ENCODE results near the gene LCLAT1. TPM values are rescaled to one million over a fixed set of nuclear protein-coding genes. Genes with fewer than 3 reads are reported as not detected.

The LCLAT1 gene
- polyA plus RNA-seq, 2 of the 4 experiments (the other 2 are of a cell fraction) = 19.5 to 71.0 TPM

- Histone ChIP-seq H3K27ac (no peak overlapping the region), H3K4me3 (no peak overlapping the region), H3K4me1 (peaks cover 27% of the 10 kb centered on the region), H3K4me2 (0 out of 3 replicates have a peak overlapping the region, but pooled peaks have one; percentile 6), H3K9me3 (no peaks in the 10 kb centered on the region)
- WGBS (ENCODE audit: missing lambda C conversion rate) = 67% methylated on average over 7 of the region's 7 CpGs
- ATAC-seq (peak in 1 of 2 experiments; percentile 42; a peak in 2 of 6 replicates), FAIRE-seq (no peak), DNase-seq (ENCODE audit: low read depth in 1 of 2, low spot score in 1 of 2) (no peak)
- TF ChIP-seq PHF8 (IDR thresholded peaks at IDR 0.05; ENCODE audit: borderline replicate concordance, low read depth) (no peak), MAFK (IDR thresholded peaks at IDR 0.05; ENCODE audit: partially characterized antibody) (no peak), ATOH8 (CRISPR knock-in tag; IDR thresholded peaks at IDR 0.05; ENCODE audit: low read depth) (no peak), RCOR1 (IDR thresholded peaks at IDR 0.05; ENCODE audit: low read depth, low read length) (no peak), SREBF2 (IDR thresholded peaks at IDR 0.05) (no peak), FOXS1 (CRISPR knock-in tag; IDR thresholded peaks at IDR 0.05) (no peak), GATA3 (IDR thresholded peaks at IDR 0.05; ENCODE audit: borderline replicate concordance) (no peak), JUNB (IDR thresholded peaks at IDR 0.05) (no peak), NR3C1 (IDR thresholded peaks at IDR 0.05) (no peak), RAD21 (conservative IDR thresholded peaks at IDR 0.05 in 1 of 2, IDR thresholded peaks at IDR 0.05 in 1 of 2) (no peak), PBX3 (IDR thresholded peaks at IDR 0.05) (no peak), ZFP36 (IDR thresholded peaks at IDR 0.05; ENCODE audit: borderline replicate concordance, partially characterized antibody) (no peak), RNF2 (IDR thresholded peaks at IDR 0.05; ENCODE audit: borderline replicate concordance, low read depth) (no peak), EHF (CRISPR knock-in tag; IDR thresholded peaks at IDR 0.05) (no peak), CEBPB (IDR thresholded peaks at IDR 0.05) (no peak)
- POLR2A ChIA-PET = no interaction called here
- CTCF ChIA-PET = interaction anchor here (0.8 kb wide), 1 partner anchor 215 kb away, joined by 3 read pairs; no protein-coding TSS in a partner anchor
Observed at GRCh38 chr2:30455114-30455738, 8.2 kb downstream of the LCLAT1 start.

- Histone ChIP-seq H3K4me3 (no peak overlapping the region), H3K9me3 (no peaks in the 10 kb centered on the region), H3K27ac (no peak overlapping the region), H3K4me1 (peaks cover 23% of the 10 kb centered on the region), H3K4me2 (no peak overlapping the region)
- TF ChIP-seq POLR2AphosphoS2 (conservative IDR thresholded peaks at IDR 0.05; ENCODE audit: low read length) = no peak
- TF ChIP-seq HOXA7 (CRISPR knock-in tag; IDR thresholded peaks at IDR 0.05) = no peak
- no peak for TF ChIP-seq ELK1 (IDR thresholded peaks at IDR 0.05; ENCODE audit: low read depth, low read length)
- TF ChIP-seq FOSB (CRISPR knock-in tag; IDR thresholded peaks at IDR 0.05) = no peak
- no peak for TF ChIP-seq ZSCAN20 (CRISPR knock-in tag; IDR thresholded peaks at IDR 0.05)
- no peak for TF ChIP-seq HDAC2 (IDR thresholded peaks at IDR 0.05)
- no peak for TF ChIP-seq POLR2A (IDR thresholded peaks at IDR 0.05; ENCODE audit: low read length)
- TF ChIP-seq HEYL (CRISPR knock-in tag; IDR thresholded peaks at IDR 0.05) = no peak
- no peak for FAIRE-seq
- DNase-seq (ENCODE audit: low read depth in 1 of 2, low spot score in 1 of 2) = no peak
- ChIA-PET POLR2A (no interaction called here), CTCF (no interaction called here)
- 96% methylated on average over 2 of the region's 2 CpGs for WGBS (ENCODE audit: missing lambda C conversion rate)
- no peak for ATAC-seq
Observed at GRCh38 chr2:30456106-30456505, 9.1 kb downstream of the LCLAT1 start.

GRCh38 chr2:30456579-30456978 is 9.5 kb downstream of the LCLAT1 start:
- ChIA-PET POLR2A (no interaction called here), CTCF (interaction anchor here (0.7 to 1.3 kb wide), 2 partner anchors 248 to 257 kb away, joined by 3 read pairs; no protein-coding TSS in a partner anchor)
- TF ChIP-seq NFE2L2 (conservative IDR thresholded peaks at IDR 0.05; ENCODE audit: low read length) (no peak), HOXB5 (CRISPR knock-in tag; IDR thresholded peaks at IDR 0.05) (no peak), HOXB13 (CRISPR knock-in tag; IDR thresholded peaks at IDR 0.05; ENCODE audit: low read depth) (no peak), NPAS2 (CRISPR knock-in tag; IDR thresholded peaks at IDR 0.05; ENCODE audit: borderline replicate concordance) (no peak), SMC3 (IDR thresholded peaks at IDR 0.05) (no peak), KDM1A (IDR thresholded peaks at IDR 0.05; ENCODE audit: low read depth) (no peak), TP53 (CRISPR knock-in tag; IDR thresholded peaks at IDR 0.05) (no peak), HEYL (CRISPR knock-in tag; IDR thresholded peaks at IDR 0.05) (no peak), CHD4 (IDR thresholded peaks at IDR 0.05; ENCODE audit: borderline replicate concordance) (no peak), NR3C1 (IDR thresholded peaks at IDR 0.05) (no peak), ELK1 (IDR thresholded peaks at IDR 0.05; ENCODE audit: low read depth, low read length) (no peak)
- WGBS (ENCODE audit: missing lambda C conversion rate) = 89% methylated on average over 2 of the region's 2 CpGs
- no peak overlapping the region for H3K4me2 ChIP-seq
- FAIRE-seq (no peak), ATAC-seq (no peak), DNase-seq (ENCODE audit: low read depth in 1 of 2, low spot score in 1 of 2) (no peak)
- H3K27ac ChIP-seq = no peak overlapping the region
- no peaks in the 10 kb centered on the region for H3K9me3 ChIP-seq
- no peak overlapping the region for H3K4me3 ChIP-seq
- peaks cover 23% of the 10 kb centered on the region for H3K4me1 ChIP-seq
